ENCODE measurements around the gene ZNF423. TPM values are rescaled to one million over a fixed set of nuclear protein-coding genes. Genes with fewer than 3 reads are reported as not detected.
"Not testable (repeated sequence)": the region's sequence is repeated elsewhere in the genome, so short reads cannot be mapped to it uniquely, and the experiment has no call there.

ZNF423 gene
- total RNA-seq, 4 donors from 2014 or later: 0.67 to 3.7 (median 2.2) TPM

DNA sequence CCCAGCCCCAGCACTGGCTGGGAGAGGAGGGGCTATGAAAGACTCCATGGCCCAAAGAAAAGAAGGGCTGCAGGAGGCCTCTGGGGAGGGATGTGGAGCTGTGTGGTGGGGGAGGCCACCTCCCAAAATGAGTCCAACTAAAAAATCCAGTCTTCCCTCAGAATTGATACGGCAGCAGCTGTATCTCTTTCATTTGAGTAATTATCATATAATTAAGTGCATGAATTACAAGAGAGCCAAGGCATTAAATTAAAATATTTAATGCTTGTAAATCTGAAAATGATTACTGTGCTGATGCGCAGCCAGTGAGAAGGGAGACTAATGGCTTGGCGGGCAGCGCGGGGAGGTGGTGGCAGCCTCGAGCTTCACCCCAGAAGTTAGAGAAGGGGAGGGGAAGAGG, 289.5 kb downstream of the ZNF423 start:
- no peak for TF ChIP-seq POLR2A (IDR thresholded peaks at IDR 0.05)
- TF ChIP-seq, protein P1, sequence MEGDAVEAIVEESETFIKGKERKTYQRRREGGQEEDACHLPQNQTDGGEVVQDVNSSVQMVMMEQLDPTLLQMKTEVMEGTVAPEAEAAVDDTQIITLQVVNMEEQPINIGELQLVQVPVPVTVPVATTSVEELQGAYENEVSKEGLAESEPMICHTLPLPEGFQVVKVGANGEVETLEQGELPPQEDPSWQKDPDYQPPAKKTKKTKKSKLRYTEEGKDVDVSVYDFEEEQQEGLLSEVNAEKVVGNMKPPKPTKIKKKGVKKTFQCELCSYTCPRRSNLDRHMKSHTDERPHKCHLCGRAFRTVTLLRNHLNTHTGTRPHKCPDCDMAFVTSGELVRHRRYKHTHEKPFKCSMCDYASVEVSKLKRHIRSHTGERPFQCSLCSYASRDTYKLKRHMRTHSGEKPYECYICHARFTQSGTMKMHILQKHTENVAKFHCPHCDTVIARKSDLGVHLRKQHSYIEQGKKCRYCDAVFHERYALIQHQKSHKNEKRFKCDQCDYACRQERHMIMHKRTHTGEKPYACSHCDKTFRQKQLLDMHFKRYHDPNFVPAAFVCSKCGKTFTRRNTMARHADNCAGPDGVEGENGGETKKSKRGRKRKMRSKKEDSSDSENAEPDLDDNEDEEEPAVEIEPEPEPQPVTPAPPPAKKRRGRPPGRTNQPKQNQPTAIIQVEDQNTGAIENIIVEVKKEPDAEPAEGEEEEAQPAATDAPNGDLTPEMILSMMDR (IDR thresholded peaks at IDR 0.05): no peak
- no peak for DNase-seq (ENCODE audit: low spot score in 2 of 2)
- intact Hi-C loops (cut with DNase I; ENCODE audit: low total_unique reads): no loop called here
- WGBS, 2 donors: 60 to 70% methylated on average over 6 of the region's 6 CpGs
- H3K4me3 ChIP-seq (ENCODE audit: low read depth, poor library complexity, severe bottlenecking): no peak overlapping the region

DNA sequence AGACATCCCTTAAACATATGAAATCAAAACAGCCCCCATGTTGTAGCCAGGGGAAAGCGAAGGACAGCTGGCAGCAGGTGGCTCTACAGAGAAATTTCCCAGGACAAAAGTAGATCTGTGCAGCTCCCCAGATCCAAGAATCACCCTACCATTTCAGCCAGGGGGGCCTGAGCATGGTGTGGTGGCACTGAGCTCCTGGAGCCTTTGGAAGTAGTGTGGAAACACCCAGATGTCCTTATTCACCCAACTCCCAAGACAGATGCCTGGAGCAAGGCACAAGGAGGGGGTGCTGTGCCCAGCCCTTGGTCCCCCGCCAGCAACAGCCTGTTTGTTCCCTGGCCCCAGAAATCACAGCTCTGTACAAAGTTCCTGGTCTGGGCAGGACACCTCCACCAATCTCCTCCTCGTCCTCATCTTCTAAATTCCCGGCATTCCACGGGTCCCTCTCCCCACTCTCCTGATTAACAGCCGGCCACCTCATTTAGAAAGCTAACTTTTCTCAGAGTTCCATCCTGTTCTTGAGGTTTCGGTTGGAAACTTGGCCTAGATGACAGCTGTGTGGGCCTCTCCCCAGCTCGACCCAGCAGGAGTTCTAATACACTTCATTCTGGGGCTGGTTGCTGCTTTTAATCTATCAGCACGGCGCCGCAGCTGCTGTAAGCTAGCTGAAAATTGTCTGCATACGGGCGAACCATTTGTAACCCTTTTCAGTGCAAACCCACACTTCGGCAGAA, 291.2 kb downstream of the ZNF423 start:
- DNase-seq (ENCODE audit: low spot score in 2 of 2): no peak
- TF ChIP-seq, protein P1 (IDR thresholded peaks at IDR 0.05): no peak
- TF ChIP-seq POLR2A (IDR thresholded peaks at IDR 0.05): no peak
- intact Hi-C loops (cut with DNase I; ENCODE audit: low total_unique reads): no loop called here
- H3K4me3 ChIP-seq (ENCODE audit: low read depth, poor library complexity, severe bottlenecking): no peak overlapping the region
- WGBS, 2 donors: 73 to 74% methylated on average over 14 of the region's 14 CpGs

DNA sequence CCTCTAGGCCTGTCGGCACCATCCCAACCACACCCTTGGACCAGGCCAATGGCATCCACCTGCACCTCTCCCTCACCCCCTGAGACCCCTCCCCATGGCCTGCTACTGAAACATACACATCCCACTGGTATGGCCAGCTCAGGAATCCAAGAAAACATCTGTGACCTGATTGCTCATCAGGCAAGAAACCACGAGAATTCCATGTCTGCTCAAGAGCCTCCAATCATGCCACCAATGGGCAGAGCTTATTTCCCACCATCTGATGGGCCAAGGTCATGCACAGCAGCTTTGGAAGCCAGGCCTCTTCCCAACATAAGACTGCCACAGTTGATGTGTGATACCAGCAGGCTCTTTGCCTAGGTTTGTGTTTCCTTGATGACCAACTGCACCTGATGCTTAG, 292.2 kb downstream of the ZNF423 start:
- no peak for DNase-seq (ENCODE audit: low spot score in 2 of 2)
- intact Hi-C loops (cut with DNase I; ENCODE audit: low total_unique reads): no loop called here
- no peak overlapping the region for H3K4me3 ChIP-seq (ENCODE audit: low read depth, poor library complexity, severe bottlenecking)
- 95 to 100% methylated on average over 2 of the region's 2 CpGs for WGBS, 2 donors
- TF ChIP-seq, protein P1 (IDR thresholded peaks at IDR 0.05): no peak
- TF ChIP-seq POLR2A (IDR thresholded peaks at IDR 0.05): no peak

DNA sequence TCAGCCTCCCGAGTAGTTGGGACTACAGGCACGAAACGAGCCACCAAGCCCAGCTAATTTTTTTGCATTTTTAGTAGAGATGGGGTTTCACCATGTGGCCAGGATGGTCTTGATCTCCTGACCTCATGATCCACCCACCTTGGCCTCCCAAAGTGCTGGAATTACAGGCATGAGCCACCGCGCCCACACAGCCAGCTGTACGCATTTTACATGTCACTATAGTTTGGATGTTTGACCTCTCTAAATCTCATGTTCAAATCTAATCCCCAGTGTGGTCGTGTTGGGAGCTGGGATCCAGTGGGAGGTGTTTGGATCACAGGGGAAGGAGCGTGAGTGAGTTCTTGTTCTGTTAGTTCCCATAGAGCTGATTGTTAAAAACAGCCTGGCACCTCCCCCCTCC, 293.0 kb downstream of the ZNF423 start:
- intact Hi-C loops (cut with DNase I; ENCODE audit: low total_unique reads); DNase-seq (ENCODE audit: low spot score in 2 of 2); H3K4me3 ChIP-seq (ENCODE audit: low read depth, poor library complexity, severe bottlenecking): not testable (repeated sequence)
- WGBS, 2 donors: 82 to 86% methylated on average over 8 of the region's 8 CpGs

DNA sequence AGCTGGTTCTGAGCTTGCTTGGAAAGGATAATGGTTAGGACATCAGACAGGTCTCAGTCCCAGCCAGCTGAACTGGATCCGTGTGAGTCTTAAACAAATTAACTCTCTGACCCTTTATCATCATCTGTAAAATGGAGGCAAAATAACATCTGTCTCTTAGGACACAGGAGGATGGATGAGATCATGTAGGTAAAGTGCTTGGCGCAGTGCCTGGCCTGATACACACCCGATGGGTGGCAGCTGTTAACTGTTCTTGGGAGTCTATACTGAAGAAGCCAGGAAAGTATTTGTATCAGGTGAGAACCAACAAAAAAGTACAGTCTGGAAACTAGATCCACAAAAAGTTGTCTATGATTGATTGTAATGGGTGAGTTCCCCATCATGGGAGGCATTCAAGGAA, 293.7 kb downstream of the ZNF423 start:
- WGBS, 2 donors: 72 to 74% methylated on average over 3 of the region's 3 CpGs

DNA sequence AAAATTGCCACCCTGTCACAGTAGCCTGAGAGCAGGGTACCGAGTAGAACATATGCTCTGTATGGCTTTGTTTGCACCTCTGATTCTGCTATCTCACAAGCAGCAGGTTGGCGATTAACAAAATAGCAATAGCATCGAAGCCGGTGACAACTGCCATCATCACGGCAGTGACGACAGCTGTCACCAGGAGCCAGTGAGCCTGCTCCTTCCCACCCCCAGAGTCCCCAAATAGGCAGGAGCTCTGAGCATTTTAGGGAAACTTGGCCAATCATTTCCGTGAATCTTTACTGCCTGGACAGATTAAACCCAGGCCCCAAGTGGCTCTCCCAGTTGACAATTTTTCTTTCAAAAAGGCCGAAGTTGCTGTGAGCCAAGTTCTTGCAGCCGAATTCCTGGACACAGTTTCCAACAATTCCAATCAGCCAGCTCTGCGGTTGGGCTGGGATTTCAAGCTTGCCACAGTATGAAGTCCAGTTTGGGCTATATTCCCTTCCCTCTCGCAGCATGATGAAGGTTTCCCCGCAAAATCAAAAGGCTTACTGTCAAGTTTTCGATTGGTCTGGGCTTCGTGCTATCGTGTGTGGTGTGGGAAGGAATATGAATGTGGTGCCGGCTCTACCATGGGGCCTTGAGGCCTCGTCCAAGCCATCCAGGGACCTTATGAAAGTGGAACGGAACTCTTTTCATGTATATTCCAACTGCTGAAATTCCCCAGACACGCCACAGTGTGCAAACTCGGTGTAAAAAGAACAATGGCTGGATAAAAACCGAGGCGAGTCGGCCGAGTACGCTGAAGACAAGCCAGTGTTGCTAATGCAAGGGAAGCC, 295.7 kb downstream of the ZNF423 start:
- 75 to 83% methylated on average over 25 of the region's 25 CpGs for WGBS, 2 donors
- no peak overlapping the region for H3K4me3 ChIP-seq (ENCODE audit: low read depth, poor library complexity, severe bottlenecking)
- intact Hi-C loops (cut with DNase I; ENCODE audit: low total_unique reads): no loop called here
- DNase-seq (ENCODE audit: low spot score in 2 of 2): no peak
- TF ChIP-seq, protein P1 (IDR thresholded peaks at IDR 0.05): no peak
- no peak for TF ChIP-seq POLR2A (IDR thresholded peaks at IDR 0.05)

More for the DNA sequence above, 293.7 kb downstream of the ZNF423 start:
- no peak for TF ChIP-seq POLR2A (IDR thresholded peaks at IDR 0.05)
- TF ChIP-seq, protein P1 (IDR thresholded peaks at IDR 0.05): no peak
- no peak overlapping the region for H3K4me3 ChIP-seq (ENCODE audit: low read depth, poor library complexity, severe bottlenecking)
- intact Hi-C loops (cut with DNase I; ENCODE audit: low total_unique reads): no loop called here
- no peak for DNase-seq (ENCODE audit: low spot score in 2 of 2)

Data from lower leg skin (tissue), 4 donors.